Dedifferentiated amniotic fluid mesenchymal stem cell (primary cell): ENCODE measurements around the gene PLA2G4D.

Source experiments
- DNase-seq: peaks from one replicate; pipeline ENCODE4 v3.0.0-alpha.2; 2016; ENCODE audit errors: extremely low spot score

PLA2G4D gene

GRCh38 chr15:42090781-42091180 is 3.6 kb downstream of the PLA2G4D start:
- no peak for DNase-seq

- no peak for DNase-seq
Measured at GRCh38 chr15:42090370-42090769, 4.0 kb downstream of the PLA2G4D start.

GRCh38 chr15:42089942-42090341 is 4.4 kb downstream of the PLA2G4D start:
- DNase-seq = no peak

GRCh38 chr15:42088801-42089640 is 5.3 kb downstream of the PLA2G4D start:
- DNase-seq = no peak

- DNase-seq = no peak
Measured at GRCh38 chr15:42087926-42088800, 6.2 kb downstream of the PLA2G4D start.

GRCh38 chr15:42087460-42087859 is 6.9 kb downstream of the PLA2G4D start:
- DNase-seq = no peak

- DNase-seq = no peak
Measured at GRCh38 chr15:42085721-42086120, 8.6 kb downstream of the PLA2G4D start.

GRCh38 chr15:42085236-42085605 is 9.1 kb downstream of the PLA2G4D start:
- no peak for DNase-seq

- peak; percentile 56 for DNase-seq
Measured at GRCh38 chr15:42084465-42085235, 9.7 kb downstream of the PLA2G4D start.

GRCh38 chr15:42083916-42084315 is 10.4 kb downstream of the PLA2G4D start:
- DNase-seq = no peak

GRCh38 chr15:42083605-42083908 is 10.8 kb downstream of the PLA2G4D start:
- no peak for DNase-seq

- no peak for DNase-seq
Measured at GRCh38 chr15:42082823-42083604, 11.3 kb downstream of the PLA2G4D start.

GRCh38 chr15:42082141-42082540 is 12.2 kb downstream of the PLA2G4D start:
- DNase-seq = no peak

GRCh38 chr15:42080919-42081830 is 13.2 kb downstream of the PLA2G4D start:
- no peak for DNase-seq

GRCh38 chr15:42080186-42080918 is 14.0 kb downstream of the PLA2G4D start:
- no peak for DNase-seq

GRCh38 chr15:42079401-42079908 is 14.9 kb downstream of the PLA2G4D start:
- DNase-seq = no peak

- DNase-seq = no peak
Measured at GRCh38 chr15:42078903-42079302, 15.5 kb downstream of the PLA2G4D start.

GRCh38 chr15:42077689-42078088 is 16.7 kb downstream of the PLA2G4D start:
- DNase-seq = no peak

- no peak for DNase-seq
Measured at GRCh38 chr15:42073418-42073817, 20.9 kb downstream of the PLA2G4D start.
